Activated CD4-positive, CD25-positive, alpha-beta regulatory T cell treated with anti-CD3 and anti-CD28 coated beads, Interleukin-2, amount 50 U/mL, for 24 hours (primary cell): ENCODE data around the gene AZU1.

Source experiments
- ATAC-seq, 2 donors: fragments of 150-1000 bp; cut with Tn5 transposase; one replicate each; pipeline ENCODE4 v1.10.0; 2021; ENCODE audit warnings: mild to moderate bottlenecking in 1 of 2, moderate library complexity in 1 of 2

The AZU1 gene

DNA sequence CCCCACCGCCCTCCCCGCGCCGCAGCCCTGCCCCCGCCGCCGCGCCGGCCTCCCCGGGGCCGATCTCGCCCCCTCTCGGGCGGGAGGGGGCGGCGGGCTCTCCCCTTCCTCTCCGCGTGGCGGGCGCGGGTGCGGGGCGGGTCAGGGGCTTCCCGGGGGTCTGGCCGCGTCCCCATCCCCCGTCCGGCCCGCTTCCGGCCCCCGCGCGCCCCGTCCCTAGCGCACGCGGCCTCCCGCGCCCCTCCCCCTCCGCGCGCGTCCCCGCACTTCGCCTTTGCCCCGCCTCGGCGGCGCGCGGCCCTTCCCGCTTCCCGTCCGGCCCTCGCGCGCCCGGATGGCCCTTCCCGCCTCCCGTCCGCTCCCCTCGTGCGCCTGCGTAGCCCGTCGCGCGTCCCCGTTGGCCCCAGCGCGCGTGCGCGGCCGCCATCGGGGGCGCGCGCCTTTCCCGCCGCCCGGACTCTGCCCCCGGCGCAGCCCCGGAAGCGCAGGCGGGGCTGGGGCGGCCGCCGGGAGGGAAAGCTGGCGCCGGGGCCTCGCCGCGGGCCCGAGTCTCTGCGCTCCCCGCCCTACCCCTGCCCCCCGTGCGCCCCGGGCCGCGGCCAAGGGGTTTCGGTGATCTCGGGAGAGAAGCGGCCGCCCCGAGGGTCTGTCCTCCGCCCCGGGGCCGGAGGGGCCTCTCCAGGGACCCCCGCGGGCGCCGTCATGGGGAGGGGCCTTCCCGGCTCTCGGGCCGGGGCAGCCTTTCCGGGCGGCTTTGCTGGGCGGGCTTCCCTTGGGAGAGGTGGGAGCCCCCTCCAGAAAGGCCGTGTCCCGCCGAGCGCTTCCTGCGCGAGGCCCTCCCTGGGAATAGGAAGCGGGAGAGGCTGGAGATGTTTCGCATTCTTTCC lies 29.9 kb upstream of the AZU1 start:
- ATAC-seq, result peak; percentile 11 to 20

DNA sequence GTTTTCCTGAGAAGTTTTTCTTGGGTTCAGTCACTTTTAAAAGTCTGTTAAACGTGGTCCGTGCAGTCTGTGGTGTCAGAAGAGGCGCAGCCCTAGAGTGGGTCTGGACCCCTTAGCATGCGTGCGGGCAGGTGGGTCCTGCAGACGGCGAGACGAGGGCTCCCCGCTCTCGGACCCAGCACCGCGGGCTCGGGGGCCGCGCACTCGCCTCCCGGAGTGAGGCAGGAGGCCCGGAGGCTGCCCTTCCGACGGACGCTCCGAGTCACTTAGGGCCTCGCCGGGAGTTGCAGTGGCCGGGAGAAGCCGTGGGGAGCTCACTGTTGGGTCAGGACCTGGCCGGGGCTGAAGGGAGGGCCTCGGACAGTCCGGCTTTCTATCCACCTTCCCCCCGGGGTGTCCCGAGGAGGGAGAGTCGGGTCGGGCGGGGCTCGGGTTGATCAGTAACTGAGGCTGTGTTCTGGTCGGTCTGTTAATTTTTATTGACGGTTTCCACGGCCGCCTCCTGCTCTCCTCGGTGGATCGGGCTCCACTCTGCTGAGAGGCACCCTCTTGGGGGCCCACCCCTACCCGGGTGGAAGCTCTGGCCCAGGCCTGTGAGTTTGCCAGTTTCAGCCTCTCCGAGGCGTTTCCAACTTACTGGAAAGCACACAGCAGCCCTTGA lies 29.1 kb upstream of the AZU1 start:
- ATAC-seq, result no peak

DNA sequence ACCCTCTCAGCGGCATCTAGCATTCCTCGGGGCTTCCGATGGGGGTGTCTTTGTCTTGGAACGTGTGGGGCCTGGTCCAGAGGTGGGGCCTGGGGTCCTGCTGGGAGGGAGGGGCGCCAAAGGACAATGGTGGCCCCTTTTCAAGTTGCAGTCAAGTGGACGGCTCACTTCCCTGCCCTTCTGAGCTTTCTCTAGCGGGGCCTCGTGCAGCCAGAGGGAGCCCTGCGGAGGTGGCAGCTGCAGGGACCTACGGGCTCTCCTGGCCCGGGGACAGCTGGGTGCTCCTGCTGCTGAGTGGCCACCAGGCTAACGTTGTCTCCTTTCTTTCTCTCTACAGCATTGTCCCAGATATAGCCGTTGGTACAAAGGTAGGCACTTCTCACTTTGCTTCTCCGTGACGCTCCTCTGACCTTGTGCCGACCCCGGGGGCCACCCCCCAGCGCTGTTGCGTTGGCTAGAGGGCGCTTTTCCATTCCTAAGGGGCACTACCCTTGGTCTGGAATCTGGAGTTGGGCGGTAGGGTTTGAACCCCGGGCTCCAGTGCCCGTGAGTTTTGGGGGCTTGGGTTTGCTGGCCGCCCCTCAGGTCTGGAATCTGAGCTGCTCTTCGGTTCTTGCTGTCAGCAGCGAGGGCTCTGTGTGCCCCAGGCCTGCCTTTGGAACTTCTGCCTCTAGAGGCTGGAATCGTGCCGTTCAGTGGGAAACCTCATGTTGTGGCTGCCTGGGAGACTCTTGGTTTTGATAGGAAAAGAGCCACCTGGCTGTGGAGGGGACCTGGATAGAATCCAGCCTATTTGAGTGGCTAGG lies 28.4 kb upstream of the AZU1 start:
- no peak for ATAC-seq

DNA sequence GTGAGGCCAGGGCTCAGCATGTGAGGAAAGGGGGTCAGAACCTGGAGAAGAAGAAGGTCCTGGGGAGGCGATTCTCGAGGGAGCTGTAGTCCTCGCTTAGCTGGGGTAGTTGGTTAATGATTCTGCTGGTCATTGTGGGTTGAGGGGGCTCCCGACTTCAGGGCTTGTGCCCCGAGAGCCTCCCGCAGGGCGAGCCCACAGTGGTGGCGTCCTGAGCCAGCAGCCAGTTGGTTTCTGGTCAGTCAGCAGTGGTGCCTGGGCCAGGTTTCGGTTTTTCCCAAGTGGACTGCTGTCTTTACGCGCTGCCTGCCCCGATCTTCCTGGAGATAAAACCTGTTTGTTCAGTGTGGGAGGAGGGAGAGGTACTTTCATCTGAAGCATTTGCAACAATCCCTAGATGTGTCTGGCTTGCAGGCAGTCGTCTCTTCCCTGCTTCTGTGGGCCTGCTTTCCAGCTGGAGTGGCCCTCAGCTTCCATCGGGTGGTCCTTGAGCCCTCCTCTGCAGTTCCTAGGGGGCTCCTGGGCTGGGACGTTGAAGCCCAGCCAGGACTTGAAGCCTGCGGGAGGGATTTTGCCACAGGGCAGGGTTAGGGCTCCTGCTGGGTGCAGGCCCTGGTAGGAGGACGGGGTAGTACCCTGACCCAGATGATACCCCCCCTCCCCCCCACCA lies 27.1 kb upstream of the AZU1 start:
- ATAC-seq, result no peak

DNA sequence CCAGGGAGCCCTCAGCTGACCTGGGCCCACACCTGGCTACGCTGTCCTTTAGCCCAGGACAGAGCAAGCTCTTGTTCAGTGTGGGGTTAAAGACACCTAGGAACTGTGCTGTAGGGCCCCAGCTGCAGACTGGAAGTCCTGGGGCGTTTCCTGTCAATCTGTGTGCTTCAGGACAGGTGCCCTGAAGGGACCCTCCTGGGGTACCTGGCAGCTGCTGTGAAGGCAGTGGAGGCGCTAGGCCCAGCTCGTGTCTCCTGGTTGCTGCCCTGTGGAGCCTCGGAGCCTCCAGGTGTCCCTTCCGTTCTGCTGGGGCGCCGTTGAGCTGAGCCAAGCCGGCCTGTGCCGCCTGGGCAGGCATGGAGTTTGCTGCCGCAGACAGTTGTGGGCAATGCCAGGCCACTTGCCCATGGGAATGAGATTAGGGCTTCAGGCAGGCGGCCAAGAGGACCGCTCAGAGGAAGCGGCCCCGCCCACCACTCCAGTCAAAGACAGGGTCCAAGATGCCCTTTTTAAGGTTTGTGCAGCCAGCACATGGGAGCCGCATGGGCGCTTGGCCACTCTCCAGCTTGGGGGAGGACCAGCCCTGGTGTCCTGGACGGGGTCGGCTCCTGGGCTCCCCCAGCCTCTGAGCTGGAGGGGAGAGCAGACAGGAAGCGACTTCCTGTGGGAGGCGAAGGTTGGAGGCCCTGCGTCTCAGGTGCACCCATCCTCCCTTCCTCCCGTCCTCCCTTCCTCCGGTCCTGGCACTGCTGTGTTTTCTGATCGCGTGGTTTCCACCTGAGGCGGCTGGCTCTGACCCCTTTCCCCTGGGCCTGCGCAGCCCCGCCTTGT lies 26.4 kb upstream of the AZU1 start:
- ATAC-seq, result no peak

DNA sequence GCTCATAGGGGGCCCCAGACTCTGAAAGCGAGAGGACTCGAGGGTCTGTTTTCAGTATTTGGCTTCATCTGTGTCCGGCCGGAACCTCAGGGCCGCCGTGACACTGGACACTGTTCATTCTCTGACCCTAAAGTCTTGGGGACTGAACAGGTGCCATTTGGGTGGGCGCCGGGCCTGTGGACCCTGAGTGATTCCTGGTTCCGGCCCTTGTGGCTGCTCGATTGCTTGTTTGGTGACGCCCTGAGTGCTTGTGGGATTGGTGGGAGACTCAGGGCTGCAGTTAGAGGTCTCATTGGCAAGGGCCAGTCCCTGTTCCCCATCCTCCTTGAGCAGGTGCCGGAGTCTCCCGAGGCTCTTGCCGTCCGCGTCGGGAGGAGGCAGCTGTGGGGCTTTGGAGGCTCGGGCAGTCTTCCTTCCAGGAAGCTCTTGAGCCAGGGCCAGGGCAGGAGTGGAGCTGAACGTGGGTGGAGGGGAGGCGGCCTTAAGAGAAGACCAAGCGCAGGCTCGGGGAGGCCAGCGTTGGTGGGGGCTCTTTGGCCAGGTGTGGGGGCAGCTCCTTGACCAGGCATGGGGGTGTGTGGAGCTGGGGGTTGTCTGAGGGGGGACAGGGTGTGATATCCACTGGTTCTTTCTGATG lies 25.7 kb upstream of the AZU1 start:
- ATAC-seq, result no peak

DNA sequence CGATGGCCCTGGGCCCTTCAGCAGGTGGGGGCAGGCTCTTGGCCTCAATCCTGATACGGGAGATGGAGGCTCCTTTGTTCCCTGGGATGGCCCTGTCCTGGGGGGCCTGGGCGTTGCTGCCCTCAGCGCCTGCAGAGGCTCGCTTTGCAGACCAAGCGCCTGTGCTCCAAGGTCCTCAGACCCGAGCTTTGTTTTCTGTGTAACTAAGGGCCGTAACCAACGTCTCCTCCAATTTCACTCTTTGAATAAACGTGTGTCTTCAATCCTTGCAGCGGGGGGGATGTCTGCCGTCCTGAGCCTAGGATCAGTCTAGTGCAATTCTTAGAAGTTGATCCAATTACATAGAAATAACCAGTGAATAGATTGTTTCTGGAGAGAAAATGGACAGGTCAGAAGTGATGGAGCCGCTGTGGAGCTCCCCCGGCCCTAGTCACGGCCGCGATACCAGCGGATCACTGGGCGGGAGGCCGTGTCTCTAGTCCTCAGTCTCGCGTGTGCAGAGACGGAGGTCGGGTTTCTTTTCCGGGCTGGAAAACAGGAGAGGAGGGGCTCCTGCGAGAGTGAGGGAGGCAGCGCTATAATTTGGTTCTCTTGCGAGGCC lies 25.0 kb upstream of the AZU1 start:
- no peak for ATAC-seq

DNA sequence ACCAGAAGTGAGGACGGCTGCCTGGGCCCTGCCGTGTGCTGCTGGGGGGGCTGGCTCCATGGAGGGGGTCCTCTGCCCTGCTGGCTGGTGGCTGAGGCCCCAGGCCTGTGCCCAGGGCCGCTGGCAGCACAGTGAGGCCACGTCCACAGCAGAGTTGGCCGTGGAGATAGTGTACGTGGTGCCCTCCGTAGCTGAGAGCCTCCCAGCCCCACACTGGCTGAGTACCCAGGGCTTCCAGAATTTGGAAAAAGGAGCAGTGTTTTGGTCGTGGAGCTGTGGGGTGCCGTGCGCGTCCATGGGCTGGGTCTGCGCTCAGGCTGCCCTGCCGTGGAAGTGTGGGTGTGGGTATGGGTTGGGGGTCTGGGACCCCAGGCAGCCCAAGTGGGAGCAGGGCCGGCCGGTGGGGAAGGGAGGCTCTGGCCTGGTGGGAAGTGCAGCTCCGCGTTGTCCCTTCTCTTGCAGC lies 24.5 kb upstream of the AZU1 start:
- ATAC-seq, result no peak

DNA sequence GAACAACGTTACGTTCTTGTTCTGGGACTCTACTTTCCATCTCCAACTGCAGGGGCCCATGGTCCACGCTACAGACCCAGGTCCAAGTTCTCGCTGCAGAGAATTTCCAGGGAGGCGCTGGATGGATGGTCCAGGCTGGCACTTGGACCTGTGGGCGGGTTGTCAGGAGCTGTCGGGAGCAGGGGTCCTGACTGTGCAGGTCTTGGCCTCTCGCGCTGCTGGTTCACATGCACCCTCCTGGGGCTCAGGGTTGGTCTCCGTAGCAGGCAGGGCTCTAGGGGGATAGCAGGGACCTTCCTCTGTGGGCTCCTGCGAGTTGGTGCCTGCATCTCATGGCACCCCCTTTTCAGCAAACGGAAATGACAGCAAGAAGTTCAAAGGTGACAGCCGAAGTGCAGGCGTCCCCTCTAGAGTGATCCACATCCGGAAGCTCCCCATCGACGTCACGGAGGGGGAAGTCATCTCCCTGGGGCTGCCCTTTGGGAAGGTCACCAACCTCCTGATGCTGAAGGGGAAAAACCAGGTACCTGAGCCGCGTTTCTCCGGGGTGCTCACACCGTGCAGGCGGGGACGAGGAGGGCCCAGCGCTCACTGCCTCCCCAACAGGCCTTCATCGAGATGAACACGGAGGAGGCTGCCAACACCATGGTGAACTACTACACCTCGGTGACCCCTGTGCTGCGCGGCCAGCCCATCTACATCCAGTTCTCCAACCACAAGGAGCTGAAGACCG lies 23.8 kb upstream of the AZU1 start:
- ATAC-seq, result no peak

DNA sequence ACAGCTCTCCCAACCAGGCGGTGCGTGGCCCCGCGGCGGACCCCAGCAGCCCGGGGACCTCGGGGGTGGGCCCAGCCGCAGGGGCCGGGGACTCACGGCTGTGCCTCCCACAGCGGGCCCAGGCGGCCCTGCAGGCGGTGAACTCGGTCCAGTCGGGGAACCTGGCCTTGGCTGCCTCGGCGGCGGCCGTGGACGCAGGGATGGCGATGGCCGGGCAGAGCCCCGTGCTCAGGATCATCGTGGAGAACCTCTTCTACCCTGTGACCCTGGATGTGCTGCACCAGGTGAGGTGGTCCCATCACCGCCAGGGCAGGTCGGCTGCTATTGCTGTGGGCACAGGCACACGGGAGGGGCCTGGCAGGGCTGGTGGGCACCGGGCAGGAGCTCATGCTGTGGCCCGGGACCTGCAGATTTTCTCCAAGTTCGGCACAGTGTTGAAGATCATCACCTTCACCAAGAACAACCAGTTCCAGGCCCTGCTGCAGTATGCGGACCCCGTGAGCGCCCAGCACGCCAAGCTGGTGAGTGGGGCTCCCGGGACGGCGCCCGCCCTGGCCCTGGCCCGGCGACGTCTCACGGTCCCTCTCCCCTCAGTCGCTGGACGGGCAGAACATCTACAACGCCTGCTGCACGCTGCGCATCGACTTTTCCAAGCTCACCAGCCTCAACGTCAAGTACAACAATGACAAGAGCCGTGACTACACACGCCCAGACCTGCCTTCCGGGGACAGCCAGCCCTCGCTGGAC lies 23.0 kb upstream of the AZU1 start:
- ATAC-seq, result no peak

DNA sequence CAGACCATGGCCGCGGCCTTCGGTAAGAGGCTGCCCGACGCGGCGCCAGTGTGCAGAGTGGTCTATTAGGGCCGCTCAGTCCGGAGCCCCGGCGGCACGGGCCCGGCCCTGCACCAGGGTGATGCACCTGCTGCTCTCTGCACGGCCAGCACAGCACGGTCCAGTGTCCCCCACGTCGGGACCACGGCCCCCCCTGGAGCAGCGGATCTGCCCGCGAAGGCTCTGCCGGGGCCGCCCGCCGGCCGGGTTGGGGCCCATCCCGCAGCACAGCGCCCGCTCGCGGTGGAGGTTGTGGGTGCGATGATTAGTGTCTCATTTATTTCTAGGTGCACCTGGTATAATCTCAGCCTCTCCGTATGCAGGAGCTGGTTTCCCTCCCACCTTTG lies 22.5 kb upstream of the AZU1 start:
- ATAC-seq, result no peak

DNA sequence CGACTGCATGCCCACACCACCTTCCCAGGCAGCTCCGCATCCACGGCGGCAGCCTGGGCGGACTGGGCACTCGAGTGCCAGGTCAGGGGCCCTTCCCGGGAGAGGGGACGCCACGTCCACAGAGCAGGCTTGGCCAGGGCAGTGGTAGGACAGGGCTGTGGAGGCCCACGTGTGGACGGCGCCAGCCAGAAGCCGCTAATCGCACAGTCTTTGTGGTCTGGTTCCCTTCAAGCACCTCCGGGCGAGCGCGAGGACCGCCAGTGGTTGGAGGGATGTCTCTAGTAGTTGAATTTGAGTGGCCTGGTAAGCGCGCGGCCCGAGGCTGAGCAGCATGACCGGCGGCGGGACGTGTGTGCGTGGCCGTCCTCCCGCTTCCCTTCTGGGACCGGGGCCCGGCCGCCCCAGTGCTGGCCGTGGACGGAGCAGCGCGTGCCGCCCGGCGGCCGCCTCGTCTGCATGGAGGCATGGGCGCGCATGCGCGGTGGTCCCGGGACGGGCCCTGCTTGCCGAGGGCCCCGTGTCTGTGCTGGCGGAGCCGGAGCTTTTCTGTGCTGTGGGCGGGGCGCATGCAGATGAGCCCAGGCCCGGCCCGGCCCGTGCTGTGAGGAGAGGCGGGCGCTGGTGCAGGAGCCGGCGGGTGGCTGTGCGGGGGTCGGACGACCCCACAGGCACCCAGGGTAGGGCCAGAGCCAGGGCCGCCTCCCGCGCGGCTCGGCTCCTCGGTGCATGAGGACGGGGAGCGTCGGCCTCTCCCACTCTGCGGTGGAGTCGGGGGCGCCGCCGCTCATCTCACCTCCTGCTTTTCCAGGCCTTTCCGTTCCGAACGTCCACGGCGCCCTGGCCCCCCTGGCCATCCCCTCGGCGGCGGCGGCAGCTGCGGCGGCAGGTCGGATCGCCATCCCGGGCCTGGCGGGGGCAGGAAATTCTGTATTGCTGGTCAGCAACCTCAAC lies 21.8 kb upstream of the AZU1 start:
- ATAC-seq, result no peak

DNA sequence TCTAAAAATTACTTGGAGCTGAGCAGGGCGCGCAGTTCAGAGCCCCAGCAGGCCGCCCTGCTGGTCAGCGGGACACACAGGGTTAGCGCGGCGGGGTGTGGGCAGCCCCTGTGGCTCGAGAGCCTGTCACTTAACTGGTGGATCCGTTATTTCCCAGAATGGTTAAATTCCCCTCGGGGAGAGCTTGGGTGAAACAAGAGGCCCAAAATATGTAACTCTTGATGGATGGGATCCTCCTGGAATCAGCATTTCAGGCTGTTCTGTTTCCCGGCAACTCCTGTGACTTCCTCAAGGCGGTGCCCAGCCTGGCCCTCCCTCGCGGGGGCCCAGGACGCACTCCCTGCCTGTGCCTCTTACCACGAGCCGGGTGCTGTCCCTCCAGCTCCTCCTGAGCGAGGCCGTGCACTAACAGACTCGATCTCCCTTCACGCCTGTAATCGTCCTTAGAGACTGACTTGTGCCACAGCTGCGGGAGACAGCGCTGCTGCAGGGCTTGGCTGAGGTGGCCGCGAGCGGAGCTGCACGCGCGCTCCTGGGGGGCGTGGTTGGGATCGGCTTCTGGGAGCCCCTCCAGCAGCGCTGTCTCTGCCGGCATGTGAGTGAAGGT lies 20.7 kb upstream of the AZU1 start:
- ATAC-seq, result no peak

DNA sequence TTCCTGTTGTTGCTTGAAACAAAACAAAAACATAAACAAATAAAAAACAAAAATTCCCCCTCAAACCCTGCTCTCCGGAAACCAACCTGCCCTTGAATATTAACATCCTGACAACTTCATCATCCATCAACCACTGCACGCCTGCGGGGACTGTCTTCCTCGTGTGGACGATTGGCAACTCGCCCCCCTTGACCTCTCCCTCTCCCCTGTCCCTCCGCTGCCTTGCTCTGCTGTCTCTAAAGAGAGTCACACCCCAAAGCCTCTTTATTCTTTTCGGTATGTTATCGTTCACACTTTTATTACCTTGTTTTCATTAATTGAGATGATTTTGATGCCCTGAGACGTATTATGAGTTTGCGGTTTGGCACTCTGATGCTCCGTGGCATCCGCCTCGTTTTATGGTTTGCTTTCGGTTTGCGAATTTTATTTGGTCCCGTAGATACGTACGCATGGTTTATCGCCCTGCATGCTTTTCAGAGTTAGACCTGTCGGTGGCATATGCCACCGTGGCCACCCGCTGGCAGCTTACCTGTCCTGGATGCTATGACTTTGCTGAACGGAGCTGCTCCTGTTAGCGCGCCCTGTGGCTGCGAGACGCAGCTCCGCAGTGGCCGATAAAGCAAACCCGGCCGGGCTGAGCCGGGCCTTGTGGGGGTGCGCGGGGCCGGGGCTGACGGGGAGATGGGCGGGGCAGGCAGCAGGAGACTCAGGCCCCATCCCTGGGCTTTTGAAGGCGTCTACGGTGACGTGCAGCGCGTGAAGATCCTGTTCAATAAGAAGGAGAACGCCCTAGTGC lies 19.8 kb upstream of the AZU1 start:
- ATAC-seq, result no peak

DNA sequence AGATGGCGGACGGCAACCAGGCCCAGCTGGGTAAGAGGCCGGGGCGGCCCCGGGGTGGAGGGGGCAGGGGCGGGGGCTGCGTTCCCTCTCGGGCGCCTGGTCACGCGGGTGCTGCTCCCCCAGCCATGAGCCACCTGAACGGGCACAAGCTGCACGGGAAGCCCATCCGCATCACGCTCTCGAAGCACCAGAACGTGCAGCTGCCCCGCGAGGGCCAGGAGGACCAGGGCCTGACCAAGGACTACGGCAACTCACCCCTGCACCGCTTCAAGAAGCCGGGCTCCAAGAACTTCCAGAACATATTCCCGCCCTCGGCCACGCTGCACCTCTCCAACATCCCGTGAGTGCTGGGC lies 19.2 kb upstream of the AZU1 start:
- no peak for ATAC-seq

DNA sequence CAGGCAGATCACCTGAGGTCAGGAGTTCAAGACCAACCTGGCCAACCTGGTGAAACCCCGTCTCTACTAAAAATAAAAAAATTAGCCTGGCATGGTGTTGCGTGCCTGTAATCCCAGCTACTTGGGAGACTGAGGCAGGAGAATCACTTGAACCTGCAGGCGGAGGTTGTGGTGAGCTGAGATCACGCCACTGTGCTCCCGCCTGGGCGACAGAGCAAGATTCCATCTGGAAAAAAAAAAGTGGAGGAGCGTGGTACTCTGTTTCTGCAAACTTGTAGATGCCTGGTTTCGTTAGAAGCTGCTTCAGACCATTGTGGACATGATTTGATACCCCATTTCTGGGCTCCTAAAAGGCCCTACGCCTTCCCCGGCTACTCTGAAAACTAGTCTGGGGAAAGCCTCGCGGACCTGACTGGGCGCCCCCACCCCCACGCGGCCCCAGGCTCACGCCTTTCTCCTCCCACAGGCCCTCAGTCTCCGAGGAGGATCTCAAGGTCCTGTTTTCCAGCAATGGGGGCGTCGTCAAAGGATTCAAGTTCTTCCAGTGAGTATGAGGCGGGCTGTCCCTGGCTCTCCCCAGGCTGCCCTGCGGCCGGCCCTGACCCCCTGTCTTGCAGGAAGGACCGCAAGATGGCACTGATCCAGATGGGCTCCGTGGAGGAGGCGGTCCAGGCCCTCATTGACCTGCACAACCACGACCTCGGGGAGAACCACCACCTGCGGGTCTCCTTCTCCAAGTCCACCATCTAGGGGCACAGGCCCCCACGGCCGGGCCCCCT lies 17.4 kb upstream of the AZU1 start:
- no peak for ATAC-seq
